ENCODE data around the gene CARMIL1.

The CARMIL1 gene

DNA sequence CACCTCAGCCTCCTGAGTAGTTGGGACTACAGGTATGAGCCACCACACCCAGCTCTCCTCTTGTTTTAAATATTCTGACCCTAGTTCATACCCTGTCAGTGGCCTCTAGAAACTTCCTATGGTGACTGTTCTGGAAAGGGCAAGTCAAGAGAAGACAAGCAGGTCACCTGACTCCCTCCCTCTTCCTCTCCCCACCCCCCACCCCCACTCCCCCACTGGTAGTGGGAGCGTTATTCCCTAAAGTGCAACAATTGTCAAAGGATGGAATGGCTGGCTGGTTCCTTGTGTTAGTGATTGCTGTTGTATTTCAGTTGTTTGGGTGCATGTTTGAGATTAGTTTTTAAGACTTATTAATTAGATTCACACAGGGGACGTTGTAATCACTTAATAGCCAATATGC, 136.1 kb downstream of the CARMIL1 start:
- Histone ChIP-seq H3K4me3 (ENCODE audit: low read depth, low read length) (no peak overlapping the region), H3K4ac (ENCODE audit: low read depth, low read length) (no peak overlapping the region), H4K8ac (ENCODE audit: low read depth, low read length) (no peak overlapping the region), H3K9me3 (ENCODE audit: insufficient read depth, low read depth, low read length) (peaks cover 3% of the 10 kb centered on the region), H3K27me3 (ENCODE audit: insufficient read depth, low read length) (no peaks in the 10 kb centered on the region), H2BK12ac (ENCODE audit: low read length) (no peak overlapping the region), H2BK120ac (ENCODE audit: insufficient read depth, low read length, poor library complexity) (no peak overlapping the region), H2AFZ (ENCODE audit: insufficient read depth, low read length, poor library complexity) (no peak overlapping the region), H4K12ac (ENCODE audit: low read depth, low read length) (no peak overlapping the region), H3K9ac (ENCODE audit: low read length) (no peak overlapping the region), H3K79me2 (ENCODE audit: control insufficient read depth, insufficient read depth, low read length, poor library complexity) (no peaks in the 10 kb centered on the region), H3K36me3 (ENCODE audit: control insufficient read depth in 1 of 2, insufficient read depth in 2 of 2, low read length in 2 of 2) (no peaks in the 10 kb centered on the region), H4K91ac (ENCODE audit: low read depth, low read length) (no peak overlapping the region), H3K4me2 (ENCODE audit: low read length) (no peak overlapping the region), H2AK5ac (ENCODE audit: low read length) (no peak overlapping the region), H3K79me1 (ENCODE audit: low read length) (no peaks in the 10 kb centered on the region), H3K23ac (ENCODE audit: low read length) (no peak overlapping the region), H3K14ac (ENCODE audit: low read length) (no peak overlapping the region), H3K18ac (ENCODE audit: low read length) (no peak overlapping the region), H3K4me1 (ENCODE audit: control insufficient read depth in 1 of 2, insufficient read depth in 2 of 2, low read length in 2 of 2) (no peaks in the 10 kb centered on the region), H2BK5ac (ENCODE audit: low read depth, low read length, poor library complexity) (no peak overlapping the region), H3K27ac (ENCODE audit: low read depth, low read length) (no peak overlapping the region)
- WGBS (ENCODE audit: extremely low coverage, insufficient coverage, insufficient read length): no CpG with 5 or more reads among the region's 2 CpGs
- DNase-seq: no peak

DNA sequence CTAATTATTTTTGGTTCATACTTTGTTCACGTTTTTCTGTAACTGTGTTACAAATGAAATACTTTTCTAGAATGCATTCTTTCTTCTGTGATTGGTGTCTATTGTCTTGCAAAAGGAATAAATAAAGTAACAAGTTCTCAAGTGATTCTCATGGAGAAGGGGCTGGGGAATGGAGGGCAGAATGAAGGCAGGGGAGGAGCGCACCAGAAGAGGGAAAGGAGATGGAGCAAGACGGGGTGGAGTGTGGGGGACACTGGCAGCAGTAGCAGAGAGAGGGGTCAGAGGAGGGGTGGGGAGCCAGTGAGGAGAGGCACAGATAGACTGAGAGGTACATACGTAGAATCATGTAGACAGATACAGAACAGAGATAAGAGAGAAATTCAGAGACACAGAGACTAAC, 136.5 kb downstream of the CARMIL1 start:
- Histone ChIP-seq H3K4me1 (ENCODE audit: control insufficient read depth in 1 of 2, insufficient read depth in 2 of 2, low read length in 2 of 2) (no peaks in the 10 kb centered on the region), H3K27ac (ENCODE audit: low read depth, low read length) (no peak overlapping the region), H3K79me2 (ENCODE audit: control insufficient read depth, insufficient read depth, low read length, poor library complexity) (no peaks in the 10 kb centered on the region), H2BK120ac (ENCODE audit: insufficient read depth, low read length, poor library complexity) (no peak overlapping the region), H3K23ac (ENCODE audit: low read length) (no peak overlapping the region), H2AK5ac (ENCODE audit: low read length) (no peak overlapping the region), H3K9ac (ENCODE audit: low read length) (no peak overlapping the region), H3K4ac (ENCODE audit: low read depth, low read length) (no peak overlapping the region), H4K12ac (ENCODE audit: low read depth, low read length) (no peak overlapping the region), H4K8ac (ENCODE audit: low read depth, low read length) (no peak overlapping the region), H2BK12ac (ENCODE audit: low read length) (no peak overlapping the region), H3K36me3 (ENCODE audit: control insufficient read depth in 1 of 2, insufficient read depth in 2 of 2, low read length in 2 of 2) (no peaks in the 10 kb centered on the region), H3K79me1 (ENCODE audit: low read length) (no peaks in the 10 kb centered on the region), H3K18ac (ENCODE audit: low read length) (no peak overlapping the region), H3K4me3 (ENCODE audit: low read depth, low read length) (no peak overlapping the region), H4K91ac (ENCODE audit: low read depth, low read length) (no peak overlapping the region), H3K4me2 (ENCODE audit: low read length) (no peak overlapping the region), H2AFZ (ENCODE audit: insufficient read depth, low read length, poor library complexity) (no peak overlapping the region), H2BK5ac (ENCODE audit: low read depth, low read length, poor library complexity) (no peak overlapping the region), H3K9me3 (ENCODE audit: insufficient read depth, low read depth, low read length) (peaks cover 3% of the 10 kb centered on the region), H3K14ac (ENCODE audit: low read length) (no peak overlapping the region), H3K27me3 (ENCODE audit: insufficient read depth, low read length) (no peaks in the 10 kb centered on the region)
- DNase-seq: no peak
- WGBS (ENCODE audit: extremely low coverage, insufficient coverage, insufficient read length): no CpG with 5 or more reads among the region's 4 CpGs

DNA sequence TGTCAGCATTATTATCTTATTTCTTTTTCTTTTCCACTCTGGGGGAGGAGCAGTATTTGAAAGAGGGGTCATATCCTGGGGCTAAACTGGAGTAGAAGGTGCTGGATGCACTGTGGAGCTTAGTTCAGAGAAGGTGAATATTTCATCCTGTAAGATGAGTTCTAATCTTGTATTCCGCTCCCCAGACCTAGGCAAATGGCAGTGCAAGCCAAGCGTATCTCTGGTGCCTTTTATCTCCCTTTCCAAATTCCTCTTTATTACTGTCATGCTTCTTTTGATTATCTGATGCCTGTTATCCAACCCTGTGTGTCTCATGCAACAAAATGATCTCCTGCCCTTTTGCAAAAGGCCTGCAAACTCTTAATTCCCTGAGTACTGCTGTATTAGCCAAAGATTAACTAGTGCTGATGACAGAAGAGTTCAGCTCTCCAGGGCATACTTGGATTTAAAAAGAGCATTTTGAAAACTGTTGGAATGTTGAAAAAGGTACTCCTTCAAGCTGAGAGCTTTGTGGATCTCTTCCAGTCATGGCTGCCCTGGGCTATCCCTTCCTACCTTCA, 138.0 kb downstream of the CARMIL1 start:
- no peak overlapping the region for H3K18ac ChIP-seq (ENCODE audit: low read length)
- no peak overlapping the region for H3K23ac ChIP-seq (ENCODE audit: low read length)
- H3K4ac ChIP-seq (ENCODE audit: low read depth, low read length): no peak overlapping the region
- no peaks in the 10 kb centered on the region for H3K79me1 ChIP-seq (ENCODE audit: low read length)
- no peak overlapping the region for H3K9ac ChIP-seq (ENCODE audit: low read length)
- peaks cover 3% of the 10 kb centered on the region for H3K9me3 ChIP-seq (ENCODE audit: insufficient read depth, low read depth, low read length)
- peak; percentile 2 to 47 for DNase-seq
- WGBS (ENCODE audit: extremely low coverage, insufficient coverage, insufficient read length): no CpG with 5 or more reads among the region's 2 CpGs
- H4K91ac ChIP-seq (ENCODE audit: low read depth, low read length): no peak overlapping the region
- no peak overlapping the region for H2BK5ac ChIP-seq (ENCODE audit: low read depth, low read length, poor library complexity)
- H4K12ac ChIP-seq (ENCODE audit: low read depth, low read length): no peak overlapping the region
- no peak overlapping the region for H4K8ac ChIP-seq (ENCODE audit: low read depth, low read length)
- no peak overlapping the region for H3K14ac ChIP-seq (ENCODE audit: low read length)
- no peak overlapping the region for H3K4me3 ChIP-seq (ENCODE audit: low read depth, low read length)
- H2AFZ ChIP-seq (ENCODE audit: insufficient read depth, low read length, poor library complexity): no peak overlapping the region
- no peaks in the 10 kb centered on the region for H3K4me1 ChIP-seq (ENCODE audit: control insufficient read depth in 1 of 2, insufficient read depth in 2 of 2, low read length in 2 of 2)
- no peak overlapping the region for H2AK5ac ChIP-seq (ENCODE audit: low read length)
- H3K27me3 ChIP-seq (ENCODE audit: insufficient read depth, low read length): no peaks in the 10 kb centered on the region
- H3K79me2 ChIP-seq (ENCODE audit: control insufficient read depth, insufficient read depth, low read length, poor library complexity): no peaks in the 10 kb centered on the region
- H3K27ac ChIP-seq (ENCODE audit: low read depth, low read length): no peak overlapping the region
- H2BK12ac ChIP-seq (ENCODE audit: low read length): no peak overlapping the region
- H2BK120ac ChIP-seq (ENCODE audit: insufficient read depth, low read length, poor library complexity): no peak overlapping the region
- H3K4me2 ChIP-seq (ENCODE audit: low read length): no peak overlapping the region
- H3K36me3 ChIP-seq (ENCODE audit: control insufficient read depth in 1 of 2, insufficient read depth in 2 of 2, low read length in 2 of 2): no peaks in the 10 kb centered on the region

DNA sequence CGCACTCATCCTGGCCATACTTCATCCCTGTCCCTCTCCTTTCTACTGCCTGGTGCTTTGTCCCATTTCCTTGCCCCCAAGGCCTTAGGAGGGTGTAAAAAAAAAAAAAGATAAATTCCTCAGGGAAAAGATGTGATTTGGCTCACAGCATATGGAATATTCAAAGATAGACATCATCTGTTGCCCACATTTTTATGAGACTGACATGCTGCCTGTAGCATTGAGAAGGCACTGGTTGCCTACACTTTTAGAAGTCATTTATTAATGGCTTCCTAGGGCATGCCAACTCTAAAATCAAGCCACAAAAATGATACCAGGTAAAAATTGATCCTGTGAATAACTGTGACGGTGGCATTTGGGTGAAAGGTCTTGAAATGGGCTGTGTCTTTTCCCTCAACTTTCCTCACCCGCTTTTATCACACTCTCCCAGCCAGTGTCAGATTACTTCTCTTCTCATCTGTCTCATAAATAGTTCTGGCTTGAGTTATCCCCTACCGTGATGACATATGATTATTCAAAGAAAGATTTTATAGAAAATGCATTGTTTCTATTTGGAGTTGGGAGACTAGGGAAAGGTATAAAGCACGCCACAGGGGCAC, 139.4 kb downstream of the CARMIL1 start:
- Histone ChIP-seq H2BK12ac (ENCODE audit: low read length) (no peak overlapping the region), H3K4me2 (ENCODE audit: low read length) (no peak overlapping the region), H3K79me2 (ENCODE audit: control insufficient read depth, insufficient read depth, low read length, poor library complexity) (no peaks in the 10 kb centered on the region), H3K27me3 (ENCODE audit: insufficient read depth, low read length) (no peaks in the 10 kb centered on the region), H2AFZ (ENCODE audit: insufficient read depth, low read length, poor library complexity) (no peak overlapping the region), H2BK120ac (ENCODE audit: insufficient read depth, low read length, poor library complexity) (no peak overlapping the region), H4K12ac (ENCODE audit: low read depth, low read length) (no peak overlapping the region), H3K4ac (ENCODE audit: low read depth, low read length) (no peak overlapping the region), H3K36me3 (ENCODE audit: control insufficient read depth in 1 of 2, insufficient read depth in 2 of 2, low read length in 2 of 2) (no peaks in the 10 kb centered on the region), H3K4me1 (ENCODE audit: control insufficient read depth in 1 of 2, insufficient read depth in 2 of 2, low read length in 2 of 2) (peaks cover 0 to 4% of the 10 kb centered on the region in 2 experiments), H3K79me1 (ENCODE audit: low read length) (no peaks in the 10 kb centered on the region), H4K8ac (ENCODE audit: low read depth, low read length) (no peak overlapping the region), H2AK5ac (ENCODE audit: low read length) (no peak overlapping the region), H4K91ac (ENCODE audit: low read depth, low read length) (no peak overlapping the region), H3K4me3 (ENCODE audit: low read depth, low read length) (no peak overlapping the region), H3K23ac (ENCODE audit: low read length) (no peak overlapping the region), H2BK5ac (ENCODE audit: low read depth, low read length, poor library complexity) (no peak overlapping the region), H3K9me3 (ENCODE audit: insufficient read depth, low read depth, low read length) (peaks cover 3% of the 10 kb centered on the region), H3K9ac (ENCODE audit: low read length) (no peak overlapping the region), H3K14ac (ENCODE audit: low read length) (no peak overlapping the region), H3K18ac (ENCODE audit: low read length) (no peak overlapping the region), H3K27ac (ENCODE audit: low read depth, low read length) (no peak overlapping the region)
- WGBS (ENCODE audit: extremely low coverage, insufficient coverage, insufficient read length): no CpG with 5 or more reads among the region's 5 CpGs
- DNase-seq: no peak
